NCI-H446 treated with DMSO at 0.1 percent for 48 hours (cell line): Measurements from ENCODE around the gene LAPTM5.
"Not testable (repeated sequence)": the region's sequence is repeated elsewhere in the genome, so short reads cannot be mapped to it uniquely, and the experiment has no call there.

Experiments used
- DNase-seq: peaks from one replicate; lab custom pipeline; 2025; lab: John Stamatoyannopoulos, UW

The LAPTM5 gene

DNA sequence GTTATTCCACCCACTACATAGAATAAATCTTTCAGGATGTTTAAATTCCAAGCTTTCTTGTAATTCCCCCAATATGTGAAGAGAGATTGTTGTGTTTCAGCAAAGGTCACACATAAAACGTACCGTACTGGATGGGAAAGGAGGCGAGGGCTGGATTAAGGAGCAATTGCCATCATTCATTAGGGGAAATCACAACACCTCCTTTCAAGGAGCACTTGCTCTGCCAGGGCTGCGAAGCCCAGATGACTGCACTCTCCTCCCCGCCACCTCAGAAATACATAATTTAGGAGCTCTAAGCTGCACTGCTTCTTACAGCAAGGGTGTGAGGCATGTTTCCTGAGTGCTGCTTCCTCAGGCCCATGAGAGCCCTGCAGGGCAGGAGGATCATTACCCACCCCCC is 63.8 kb downstream of the LAPTM5 start:
- no peak for DNase-seq

DNA sequence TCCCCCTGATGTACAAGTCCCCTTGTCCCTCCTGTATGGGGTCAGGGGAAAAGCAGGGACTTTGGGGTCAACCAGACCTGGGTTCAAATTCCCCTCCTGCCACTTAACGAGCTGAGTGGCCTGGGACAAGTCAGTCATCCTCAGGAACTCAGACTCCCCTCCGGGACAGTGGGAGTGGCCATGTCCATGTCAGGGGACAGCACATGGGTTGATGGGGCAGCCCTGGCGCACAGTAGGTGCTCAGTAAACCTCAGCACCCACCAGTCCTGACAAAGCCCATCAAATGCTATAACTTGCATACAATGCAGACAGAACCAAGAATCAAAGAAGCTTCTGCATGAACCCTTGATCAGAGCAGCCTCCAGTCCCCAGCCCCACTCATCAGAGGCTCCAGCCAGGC is 64.2 kb downstream of the LAPTM5 start:
- DNase-seq, result no peak

GRCh38 chr1:30692948-30693301 is 64.6 kb downstream of the LAPTM5 start:
- no peak for DNase-seq

GRCh38 chr1:30692201-30692947 is 65.2 kb downstream of the LAPTM5 start:
- no peak for DNase-seq

DNA sequence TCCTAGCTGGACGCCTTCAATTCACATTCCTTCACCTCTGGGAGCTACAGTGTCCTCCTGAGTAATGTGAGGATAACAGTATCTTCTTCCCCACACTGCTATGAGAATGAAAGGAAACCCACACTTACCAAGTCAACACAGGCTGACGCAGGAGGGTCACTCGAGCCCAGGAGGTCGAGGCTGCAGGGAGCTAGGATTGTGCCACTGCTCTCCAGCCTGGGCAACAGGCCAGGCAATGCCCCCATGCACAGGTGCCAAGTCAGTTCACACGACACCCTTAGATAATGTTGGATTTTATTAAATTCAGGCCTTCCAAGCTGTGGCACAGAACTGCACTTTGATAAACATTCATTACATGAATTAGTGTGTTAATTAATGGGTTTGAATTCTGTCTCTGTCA is 66.1 kb downstream of the LAPTM5 start:
- DNase-seq, result no peak

DNA sequence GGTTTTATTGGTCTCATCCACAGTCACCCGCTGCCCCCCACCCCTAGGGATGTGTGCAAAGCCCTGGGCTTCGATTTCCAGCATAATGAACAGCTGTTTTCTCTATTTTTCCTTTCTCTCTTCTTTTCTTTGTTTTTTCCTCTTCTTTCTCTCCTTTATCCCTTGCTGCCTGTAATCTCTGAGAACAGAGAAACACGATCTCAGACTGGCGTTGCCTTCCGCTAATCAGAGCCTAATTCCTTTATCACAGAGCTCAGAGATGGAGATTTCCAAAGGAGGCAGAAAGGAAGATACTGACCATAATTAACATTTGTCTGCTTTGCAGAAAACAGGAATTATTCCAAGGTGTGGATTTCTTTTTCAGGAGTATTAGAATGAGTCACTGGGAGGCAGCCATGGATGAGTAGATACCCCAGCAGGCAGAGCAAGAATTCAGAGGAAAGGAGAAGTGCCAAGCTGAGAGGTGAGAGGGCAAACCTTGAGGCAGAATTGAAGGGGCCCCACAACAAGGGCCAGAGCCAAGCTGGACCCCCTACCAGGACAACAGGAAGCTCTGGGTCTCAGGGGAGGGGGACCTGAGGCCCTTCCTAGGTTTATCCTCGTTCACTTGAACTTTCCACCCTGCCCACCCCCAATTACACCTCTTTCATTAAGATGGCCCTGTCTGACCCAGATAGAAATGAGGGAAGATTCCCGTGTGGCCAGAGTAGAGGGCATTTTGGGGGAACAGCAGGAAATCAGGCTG is 67.5 kb downstream of the LAPTM5 start:
- DNase-seq, result no peak

DNA sequence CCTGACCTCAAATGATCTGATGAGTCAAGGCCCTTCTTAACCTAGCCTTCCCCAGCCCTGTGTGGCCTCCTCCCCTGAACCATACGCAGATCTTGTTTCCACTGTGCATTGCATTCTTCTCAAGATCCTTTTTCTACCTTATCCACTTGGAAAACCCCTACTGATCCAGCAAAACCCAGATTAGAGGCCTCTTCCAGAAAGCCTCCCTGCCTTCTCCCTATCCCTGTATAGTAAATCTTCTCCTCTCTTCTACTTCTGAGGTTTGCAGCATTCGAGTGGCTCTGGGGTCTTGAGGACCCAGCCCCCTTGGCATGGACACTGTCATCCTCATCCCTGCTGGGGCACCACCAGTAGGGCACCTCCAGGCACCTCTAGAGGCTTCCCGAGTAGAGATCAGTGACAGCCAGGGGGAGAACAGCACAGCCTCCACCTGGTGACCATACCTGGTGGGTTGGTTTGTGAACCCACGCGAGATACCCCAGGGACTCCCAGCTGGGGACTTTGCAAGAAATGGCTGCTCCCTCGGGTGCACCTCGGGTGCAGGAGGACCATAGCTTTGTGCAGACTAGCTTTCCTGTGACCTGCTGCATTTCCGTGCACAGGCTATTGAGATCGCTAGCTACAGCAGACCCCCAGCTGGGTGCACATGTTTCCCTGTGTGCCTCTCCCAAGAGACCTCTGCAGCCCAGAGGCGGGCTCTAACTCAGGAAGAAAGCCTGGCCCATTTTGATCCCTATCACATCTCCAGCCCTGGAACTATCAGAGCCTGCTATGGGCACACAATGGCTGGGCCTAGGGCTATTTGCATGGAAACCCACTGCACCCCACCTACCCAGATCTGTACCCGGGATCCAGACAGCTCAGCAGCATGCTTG is 68.4 kb downstream of the LAPTM5 start:
- DNase-seq, result no peak

DNA sequence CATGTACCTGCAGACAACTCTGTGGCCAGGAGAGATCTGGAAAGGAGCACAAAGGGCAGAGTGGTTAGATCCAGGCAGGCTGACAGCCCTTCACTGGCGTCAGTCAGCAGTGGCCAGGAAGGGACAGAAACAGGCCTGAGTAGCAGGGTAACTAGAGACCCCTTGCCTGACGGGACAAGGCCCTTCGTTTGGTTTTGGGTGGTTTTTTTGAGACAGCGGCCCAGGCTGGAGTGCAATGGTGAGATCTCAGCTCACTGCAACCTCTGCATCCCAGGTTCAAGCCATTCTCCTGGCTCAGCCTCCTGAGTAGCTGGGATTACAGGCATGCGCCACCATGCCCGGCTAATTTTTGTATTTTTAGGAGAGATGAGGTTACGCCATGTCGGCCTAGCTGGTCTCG is 69.1 kb downstream of the LAPTM5 start:
- DNase-seq, result not testable (repeated sequence)

DNA sequence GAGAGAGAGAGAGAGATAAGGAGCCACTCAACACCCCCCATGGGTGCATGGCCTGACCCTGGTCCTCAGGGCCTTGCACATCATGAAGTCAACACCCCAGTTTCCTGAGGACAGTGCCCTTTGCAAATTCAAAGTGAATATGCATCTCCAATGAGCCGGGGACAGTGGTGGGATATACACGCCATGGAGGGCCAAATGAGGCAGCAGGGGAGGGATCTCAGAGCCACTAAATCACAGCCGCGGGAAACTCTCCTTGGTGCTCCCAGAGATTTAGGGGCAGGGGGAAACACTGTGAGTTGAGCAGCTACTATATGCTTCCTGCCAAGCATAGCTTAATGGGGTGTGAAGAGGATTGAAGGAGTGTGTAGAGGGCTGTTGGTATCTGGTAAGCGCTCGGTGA is 69.7 kb downstream of the LAPTM5 start:
- DNase-seq, result no peak

- no peak for DNase-seq
Measured at GRCh38 chr1:30686236-30686935, 71.2 kb downstream of the LAPTM5 start.

GRCh38 chr1:30685796-30686165 is 71.8 kb downstream of the LAPTM5 start:
- no peak for DNase-seq

GRCh38 chr1:30684881-30685795 is 72.4 kb downstream of the LAPTM5 start:
- DNase-seq, result no peak

- DNase-seq, result no peak
Measured at GRCh38 chr1:30684259-30684658, 73.3 kb downstream of the LAPTM5 start.

GRCh38 chr1:30683699-30684098 is 73.9 kb downstream of the LAPTM5 start:
- no peak for DNase-seq
